HepG2 (cell line): ENCODE results near the gene EFCAB8. TPM values are rescaled to one million over a fixed set of nuclear protein-coding genes. Genes with fewer than 3 reads are reported as not detected.

Experiments used
- ATAC-seq: fragments of 200-7000 bp; cut with Tn5 transposase; 3 replicates; pipeline ENCODE4 v1.9.1; 2020; ENCODE audit warnings: mild to moderate bottlenecking, moderate library complexity
- BruUV-seq: library from RNA; stranded (reverse); fragments of 400-500 nt; replicated peaks from 2 replicates; lab custom pipeline; 2021; lab: Mats Ljungman, UMichigan
- CTCF ChIA-PET: fragments of 300-600 bp; formaldehyde crosslinking; extraction: SDS; loops from one replicate; lab custom pipeline; 2021; ENCODE audit warnings: low total read pairs, inconsistent platforms, low intra/inter-chr PET ratio; lab: Yijun Ruan, JAX
- POLR2A ChIA-PET: fragments of 350-600 bp; sonication (Branson Sonifier 250); formaldehyde crosslinking; loops from one replicate; lab custom pipeline; 2020; ENCODE audit warnings: antibody characterized with exemption, inconsistent platforms; lab: Yijun Ruan, JAX
- DNase-seq: peaks from one replicate; pipeline ENCODE4 v3.0.0-alpha.2; 2015; ENCODE audit warnings: low spot score
- FAIRE-seq: peaks from 3 replicates; lab custom pipeline; 2011; peaks lifted over from hg19 to GRCh38; lab: Jason Lieb, UNC
- H2AFZ ChIP-seq: one replicate; pipeline ENCODE4 v1.6.1; 2011; ENCODE audit warnings: low read length, inconsistent platforms
- H3K27ac ChIP-seq: fragments of 300-600 bp; 3 replicates; pipeline ENCODE4 v1.8.0; 2011; ENCODE audit warnings: mixed run types, mild to moderate bottlenecking, mixed read lengths, low read length, inconsistent platforms; ENCODE audit not compliant: insufficient read depth; ENCODE audit errors: extremely low read length
- H3K27me3 ChIP-seq, 2 experiments: fragments of 200-600 bp in 1 of 2; 2 replicates in 1 of 2; 3 replicates in 1 of 2; pipeline versions ENCODE4 v1.6.0 to v1.8.0; 2011; ENCODE audit warnings: low read length in 2 of 2, mild to moderate bottlenecking in 2 of 2, moderate library complexity in 2 of 2, inconsistent platforms in 1 of 2; ENCODE audit not compliant: insufficient read depth in 2 of 2, control insufficient read depth in 1 of 2
- H3K36me3 ChIP-seq, 2 experiments: fragments of 200-600 bp in 1 of 2; replicated peaks in 1 of 2; 2 replicates in 1 of 2; 3 replicates in 1 of 2; pipeline versions ENCODE4 v1.5.1 to v1.8.0; 2011; ENCODE audit warnings: low read length in 2 of 2, inconsistent platforms in 1 of 2; ENCODE audit not compliant: insufficient read depth in 2 of 2, control insufficient read depth in 1 of 2
- H3K4me1 ChIP-seq: 2 replicates; pipeline ENCODE4 v1.5.1; 2012; ENCODE audit warnings: low read length, inconsistent platforms; ENCODE audit not compliant: insufficient read depth
- H3K4me2 ChIP-seq: 2 replicates; pipeline ENCODE4 v1.6.0; 2011; ENCODE audit warnings: low read depth, low read length, inconsistent platforms
- H3K4me3 ChIP-seq, 3 experiments: fragments of 200-600 bp in 1 of 3; sonication (generic), shearing (Covaris generic) in 1 of 3; replicated peaks in 1 of 3; 2 replicates each; pipeline ENCODE4 v1.5.1; 2011 to 2016; ENCODE audit warnings: low read length in 3 of 3, inconsistent platforms in 2 of 3, low read depth in 2 of 3, mild to moderate bottlenecking in 2 of 3, control low read depth in 1 of 3, mixed read lengths in 1 of 3; ENCODE audit not compliant: insufficient read depth in 1 of 3
- H3K79me2 ChIP-seq: one replicate; pipeline ENCODE4 v1.6.1; 2011; ENCODE audit warnings: low read length, inconsistent platforms; ENCODE audit not compliant: insufficient read depth
- H3K9ac ChIP-seq: 2 replicates; pipeline ENCODE4 v1.6.0; 2011; ENCODE audit warnings: mild to moderate bottlenecking, low read depth, low read length, inconsistent platforms; ENCODE audit not compliant: insufficient read depth
- H3K9me3 ChIP-seq: 2 replicates; pipeline ENCODE4 v1.5.1; 2012; ENCODE audit warnings: mild to moderate bottlenecking, low read length
- H4K20me1 ChIP-seq: 2 replicates; pipeline ENCODE4 v1.6.0; 2011; ENCODE audit warnings: inconsistent platforms, mild to moderate bottlenecking, low read length, moderate library complexity; ENCODE audit not compliant: insufficient read depth
- ARID2 ChIP-seq: sonication (generic); formaldehyde crosslinking; IDR thresholded peaks from 2 replicates; pipeline ENCODE4 v1.8.1; 2022; ENCODE audit warnings: mild to moderate bottlenecking, missing genetic modification reagents, borderline replicate concordance
- CEBPB ChIP-seq: IDR thresholded peaks from 2 replicates; pipeline ENCODE4 v1.6.1; 2011; ENCODE audit warnings: low read depth, low read length, improper control_type of control experiment, borderline replicate concordance
- TAF1 ChIP-seq: sonication (generic); formaldehyde crosslinking; IDR thresholded peaks from 2 replicates; pipeline ENCODE4 v1.4.0; 2020; ENCODE audit warnings: missing genetic modification reagents
- ZNF224 ChIP-seq: sonication (generic); formaldehyde crosslinking; IDR thresholded peaks from 2 replicates; pipeline ENCODE4 v1.5.0; 2020; ENCODE audit warnings: mild to moderate bottlenecking, missing genetic modification reagents
- ZNF331 ChIP-seq: sonication (generic); formaldehyde crosslinking; IDR thresholded peaks from 2 replicates; pipeline ENCODE4 v1.4.0; 2020; ENCODE audit warnings: missing genetic modification reagents
- ZNF564 ChIP-seq: sonication (generic); formaldehyde crosslinking; IDR thresholded peaks from 2 replicates; pipeline ENCODE4 v1.8.1; 2023; ENCODE audit warnings: mild to moderate bottlenecking, missing genetic modification reagents
- WGBS: methylation state at CpG from one replicate; pipeline ENCODE4 v1.1.6; 2017; ENCODE audit warnings: low lambda C conversion rate; 5-methylcytosine and 5-hydroxymethylcytosine counted together
- in situ Hi-C: cut with HindIII; loops from 2 replicates; pipeline ENCODE4 v1.10.0; 2017; ENCODE audit warnings: low pct_unique_long_range_greater_than_20kb; ENCODE audit not compliant: extremely low pct_ligation_motif_present
- intact Hi-C: fragments of 100-400 bp; cut with micrococcal nuclease; formaldehyde crosslinking; loops from one replicate; pipeline ENCODE4 v1.10.0; 2022; ENCODE audit not compliant: unreplicated experiment
- polyA plus RNA-seq, 8 experiments: library from polyadenylated mRNA; depleted of rRNA in 3 of 8; stranded (reverse) in 7 of 8; unstranded in 1 of 8; fragments of >200 nt; fragmentation: Illumina TruSeq in 4 of 8; extraction: Trizol in 4 of 8; gene quantifications; 2 replicates each; pipeline versions ENCODE4 v1.2.1 to v1.2.3, GENCODE V29; 2011 to 2016; ENCODE audit warnings: low read depth in 4 of 8, missing spikeins in 1 of 8, mixed read lengths in 1 of 8; ENCODE audit not compliant: insufficient read depth in 1 of 8
- total RNA-seq, 5 experiments: library from RNA; depleted of rRNA; stranded (reverse); fragments of >200 nt; fragmentation: Illumina TruSeq; extraction: Trizol; gene quantifications; 2 replicates each; pipeline ENCODE4 v1.2.3, GENCODE V29; 2016; ENCODE audit warnings: low read depth in 1 of 5
- TF ChIP-seq, protein P1 (sequence below), 2 experiments: sonication (generic) in 1 of 2; formaldehyde crosslinking in 1 of 2; IDR thresholded peaks; 2 replicates each; pipeline versions ENCODE4 v1.6.1 to v1.9.0; 2014 to 2022; ENCODE audit warnings: antibody characterized with exemption in 1 of 2, borderline replicate concordance in 1 of 2, inconsistent platforms in 1 of 2, low read depth in 1 of 2, missing genetic modification reagents in 1 of 2
- TF ChIP-seq, protein P2 (sequence below): sonication (generic); formaldehyde crosslinking; conservative IDR thresholded peaks from 2 replicates; pipeline ENCODE4 v1.4.0; 2020; ENCODE audit warnings: missing genetic modification reagents

The EFCAB8 gene
- total and polyA plus RNA-seq, 2 of the 13 experiments (the other 11 are each of a cell fraction or from before 2014, with no cell fraction given), result 0.15 to 0.22 TPM

DNA sequence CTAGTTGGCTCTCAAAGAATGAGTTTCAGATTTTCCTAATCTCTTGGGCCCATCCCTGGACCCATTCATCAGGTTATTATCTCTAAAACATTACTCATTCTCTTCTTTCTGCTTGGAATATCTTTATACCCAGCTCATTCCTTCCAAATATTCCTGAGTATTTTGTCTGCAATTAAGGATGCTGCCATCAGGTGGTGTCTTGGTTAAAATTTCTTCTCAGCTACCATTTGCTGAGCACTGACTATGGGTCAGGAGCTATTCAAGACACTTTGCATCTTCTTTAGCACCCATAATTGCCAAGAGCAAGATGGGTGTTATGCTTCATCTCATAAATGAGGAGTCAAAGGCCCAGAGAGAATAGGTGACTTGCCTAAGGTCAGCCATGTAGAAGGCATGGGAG lies 137.1 kb downstream of the EFCAB8 start (continued):
- TF ChIP-seq, protein P1, sequence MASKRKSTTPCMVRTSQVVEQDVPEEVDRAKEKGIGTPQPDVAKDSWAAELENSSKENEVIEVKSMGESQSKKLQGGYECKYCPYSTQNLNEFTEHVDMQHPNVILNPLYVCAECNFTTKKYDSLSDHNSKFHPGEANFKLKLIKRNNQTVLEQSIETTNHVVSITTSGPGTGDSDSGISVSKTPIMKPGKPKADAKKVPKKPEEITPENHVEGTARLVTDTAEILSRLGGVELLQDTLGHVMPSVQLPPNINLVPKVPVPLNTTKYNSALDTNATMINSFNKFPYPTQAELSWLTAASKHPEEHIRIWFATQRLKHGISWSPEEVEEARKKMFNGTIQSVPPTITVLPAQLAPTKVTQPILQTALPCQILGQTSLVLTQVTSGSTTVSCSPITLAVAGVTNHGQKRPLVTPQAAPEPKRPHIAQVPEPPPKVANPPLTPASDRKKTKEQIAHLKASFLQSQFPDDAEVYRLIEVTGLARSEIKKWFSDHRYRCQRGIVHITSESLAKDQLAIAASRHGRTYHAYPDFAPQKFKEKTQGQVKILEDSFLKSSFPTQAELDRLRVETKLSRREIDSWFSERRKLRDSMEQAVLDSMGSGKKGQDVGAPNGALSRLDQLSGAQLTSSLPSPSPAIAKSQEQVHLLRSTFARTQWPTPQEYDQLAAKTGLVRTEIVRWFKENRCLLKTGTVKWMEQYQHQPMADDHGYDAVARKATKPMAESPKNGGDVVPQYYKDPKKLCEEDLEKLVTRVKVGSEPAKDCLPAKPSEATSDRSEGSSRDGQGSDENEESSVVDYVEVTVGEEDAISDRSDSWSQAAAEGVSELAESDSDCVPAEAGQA (IDR thresholded peaks at IDR 0.05; ENCODE audit: low read depth), result no peak
- TF ChIP-seq, protein P1 (CRISPR knock-in tag; IDR thresholded peaks at IDR 0.05; ENCODE audit: borderline replicate concordance), result no peak
- peak; percentile 40; the same call in 1 of the 2 replicates for TF ChIP-seq ZNF331
- no peak for TF ChIP-seq TAF1 (CRISPR knock-in tag)

DNA sequence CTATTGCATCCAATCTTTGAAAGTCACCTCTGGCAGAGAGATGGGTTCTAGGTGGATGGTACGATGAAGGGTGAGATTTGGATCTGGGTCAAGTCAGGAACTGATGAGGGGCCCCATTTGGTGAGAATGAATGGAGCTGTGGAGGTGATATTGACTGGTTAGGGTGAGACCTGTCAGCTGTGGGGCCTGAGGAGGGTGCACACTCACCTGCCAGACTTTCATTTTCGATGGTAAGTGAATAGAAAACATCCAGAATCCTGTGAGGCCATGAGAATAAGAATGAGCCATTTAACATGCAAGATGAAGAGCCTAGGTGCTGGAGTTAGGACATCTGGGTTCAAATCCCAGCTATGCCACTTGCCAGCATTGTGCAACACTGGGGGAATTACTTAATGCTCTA lies 138.7 kb downstream of the EFCAB8 start:
- H3K9ac ChIP-seq, result no peak overlapping the region
- ATAC-seq, result no peak
- no TSS peak for BruUV-seq
- 12% methylated on average over 2 of the region's 2 CpGs for WGBS
- peaks cover 34% of the 10 kb centered on the region for H3K4me1 ChIP-seq
- peaks cover 0 to 29% of the 10 kb centered on the region in 2 experiments; a peak in 3 of 5 replicates for H3K27me3 ChIP-seq
- H4K20me1 ChIP-seq, result no peaks in the 10 kb centered on the region
- ChIA-PET POLR2A (no interaction called here), CTCF (interaction anchor here (3.4 kb wide), 1 partner anchor 98 kb away, joined by 25 read pairs; no protein-coding TSS in a partner anchor)
- H3K4me2 ChIP-seq, result no peak overlapping the region
- H2AFZ ChIP-seq, result no peak overlapping the region
- peaks cover 13% of the 10 kb centered on the region for H3K9me3 ChIP-seq
- no peak overlapping the region for H3K27ac ChIP-seq
- no peak for FAIRE-seq
- no peak for DNase-seq
- intact Hi-C loops, result no loop called here
- no peaks in the 10 kb centered on the region for H3K36me3 ChIP-seq
- in situ Hi-C loops, result no loop called here
- no peak overlapping the region for H3K4me3 ChIP-seq
- TF ChIP-seq, protein P2, sequence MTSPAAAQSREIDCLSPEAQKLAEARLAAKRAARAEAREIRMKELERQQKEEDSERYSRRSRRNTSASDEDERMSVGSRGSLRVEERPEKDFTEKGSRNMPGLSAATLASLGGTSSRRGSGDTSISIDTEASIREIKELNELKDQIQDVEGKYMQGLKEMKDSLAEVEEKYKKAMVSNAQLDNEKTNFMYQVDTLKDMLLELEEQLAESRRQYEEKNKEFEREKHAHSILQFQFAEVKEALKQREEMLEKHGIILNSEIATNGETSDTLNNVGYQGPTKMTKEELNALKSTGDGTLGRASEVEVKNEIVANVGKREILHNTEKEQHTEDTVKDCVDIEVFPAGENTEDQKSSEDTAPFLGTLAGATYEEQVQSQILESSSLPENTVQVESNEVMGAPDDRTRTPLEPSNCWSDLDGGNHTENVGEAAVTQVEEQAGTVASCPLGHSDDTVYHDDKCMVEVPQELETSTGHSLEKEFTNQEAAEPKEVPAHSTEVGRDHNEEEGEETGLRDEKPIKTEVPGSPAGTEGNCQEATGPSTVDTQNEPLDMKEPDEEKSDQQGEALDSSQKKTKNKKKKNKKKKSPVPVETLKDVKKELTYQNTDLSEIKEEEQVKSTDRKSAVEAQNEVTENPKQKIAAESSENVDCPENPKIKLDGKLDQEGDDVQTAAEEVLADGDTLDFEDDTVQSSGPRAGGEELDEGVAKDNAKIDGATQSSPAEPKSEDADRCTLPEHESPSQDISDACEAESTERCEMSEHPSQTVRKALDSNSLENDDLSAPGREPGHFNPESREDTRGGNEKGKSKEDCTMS, result no peak
- no peak for TF ChIP-seq ZNF224 (CRISPR knock-in tag)
- no peak for TF ChIP-seq ZNF564 (CRISPR knock-in tag)
- peak; percentile 59 for TF ChIP-seq CEBPB
- TF ChIP-seq ARID2, result no peak
- TF ChIP-seq, all 625 proteins: peak for 1
- H3K79me2 ChIP-seq, result no peaks in the 10 kb centered on the region
